Uterus (tissue), 2 donors: ENCODE measurements around the gene NANOS1.

ENCODE experiments used
- CTCF ChIP-seq, 4 experiments: fragments of 200-600 bp in 2 of 4; fragments of 450-650 bp in 2 of 4; sonication (generic) in 2 of 4; IDR thresholded peaks; one replicate each; pipeline ENCODE4 v1.5.1; 2016 to 2019; ENCODE audit warnings: antibody characterized with exemption in 4 of 4, mild to moderate bottlenecking in 2 of 4, moderate library complexity in 1 of 4
- POLR2A ChIP-seq, 2 donors: fragments of 450-650 bp; IDR thresholded peaks; one replicate each; pipeline ENCODE4 v1.6.1; 2016; ENCODE audit warnings: antibody characterized with exemption in 2 of 2, mild to moderate bottlenecking in 1 of 2, moderate library complexity in 1 of 2

DNA sequence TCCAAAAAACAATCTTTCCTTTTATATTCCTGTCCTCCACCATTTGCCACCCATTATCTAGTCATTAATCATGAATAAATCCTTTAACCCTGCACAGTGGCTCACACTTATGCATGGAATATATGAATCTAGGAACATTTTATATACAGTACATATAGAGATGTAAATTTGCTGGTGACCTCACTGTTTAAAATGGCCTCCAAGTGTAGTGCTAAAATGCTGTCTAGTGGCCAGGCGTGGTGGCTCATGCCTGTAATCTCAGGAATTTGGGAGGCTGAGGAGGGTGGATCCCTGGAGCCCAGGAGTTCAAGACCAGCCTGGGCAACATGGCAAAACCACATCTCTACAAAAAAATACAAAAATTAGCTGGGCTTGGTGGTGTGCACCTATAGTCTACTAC lies 9.6 kb downstream of the NANOS1 start:
- no peak for TF ChIP-seq POLR2A (IDR thresholded peaks at IDR 0.05)
- no peak for TF ChIP-seq CTCF (IDR thresholded peaks at IDR 0.05)
